KOPT-K1 (cell line): ENCODE measurements around the gene IL5RA.

ENCODE experiments used
- H3K27ac ChIP-seq: fragments of 200-600 bp; sonication (generic); 2 replicates; pipeline ENCODE4 v1.5.1; 2016; ENCODE audit warnings: antibody characterized with exemption, mild to moderate bottlenecking, low read depth, low read length; ENCODE audit not compliant: poor library complexity, severe bottlenecking
- H3K36me3 ChIP-seq: fragments of 200-600 bp; sonication (generic); 2 replicates; pipeline ENCODE4 v1.5.1; 2017; ENCODE audit warnings: antibody characterized with exemption, mild to moderate bottlenecking, low read length, moderate library complexity; ENCODE audit not compliant: insufficient read depth
- H3K9me3 ChIP-seq: fragments of 200-600 bp; sonication (generic); 2 replicates; pipeline ENCODE4 v1.5.1; 2017; ENCODE audit warnings: antibody characterized with exemption, low read length, mild to moderate bottlenecking; ENCODE audit not compliant: insufficient read depth, poor library complexity, severe bottlenecking

The IL5RA gene

DNA sequence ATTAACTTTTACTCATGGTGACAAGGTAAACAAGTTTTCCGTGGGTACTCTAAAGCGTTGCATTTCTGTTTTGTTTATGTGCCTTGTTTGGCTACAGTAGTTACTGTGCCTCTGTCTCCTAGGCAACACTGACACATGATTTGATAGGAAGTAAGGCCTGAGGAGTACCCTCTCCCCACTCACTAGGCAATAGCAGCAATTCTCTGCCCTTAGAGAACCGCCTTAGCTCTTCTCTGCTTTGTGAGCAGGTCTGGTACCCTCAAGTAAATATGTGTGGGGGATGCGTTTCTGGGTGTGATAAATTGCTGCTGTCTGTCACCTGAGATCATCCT is at the start of gene IL5RA:
Gene IL5RA, minus strand, starts transcription at position 76 of the 332 bp plus-strand sequence. CDS start 5,390 bp downstream, outside the sequence.
- H3K27ac ChIP-seq: no peak within 1 kb of the TSS
- no peaks in the 10 kb centered on the region for H3K36me3 ChIP-seq
- no peaks in the 10 kb centered on the region for H3K9me3 ChIP-seq

GRCh38 chr3:3157484-3157883 is 47.3 kb upstream of the IL5RA start:
- Histone ChIP-seq H3K9me3 (no peaks in the 10 kb centered on the region), H3K36me3 (peaks cover 100% of the 10 kb centered on the region), H3K27ac (no peak overlapping the region)

DNA sequence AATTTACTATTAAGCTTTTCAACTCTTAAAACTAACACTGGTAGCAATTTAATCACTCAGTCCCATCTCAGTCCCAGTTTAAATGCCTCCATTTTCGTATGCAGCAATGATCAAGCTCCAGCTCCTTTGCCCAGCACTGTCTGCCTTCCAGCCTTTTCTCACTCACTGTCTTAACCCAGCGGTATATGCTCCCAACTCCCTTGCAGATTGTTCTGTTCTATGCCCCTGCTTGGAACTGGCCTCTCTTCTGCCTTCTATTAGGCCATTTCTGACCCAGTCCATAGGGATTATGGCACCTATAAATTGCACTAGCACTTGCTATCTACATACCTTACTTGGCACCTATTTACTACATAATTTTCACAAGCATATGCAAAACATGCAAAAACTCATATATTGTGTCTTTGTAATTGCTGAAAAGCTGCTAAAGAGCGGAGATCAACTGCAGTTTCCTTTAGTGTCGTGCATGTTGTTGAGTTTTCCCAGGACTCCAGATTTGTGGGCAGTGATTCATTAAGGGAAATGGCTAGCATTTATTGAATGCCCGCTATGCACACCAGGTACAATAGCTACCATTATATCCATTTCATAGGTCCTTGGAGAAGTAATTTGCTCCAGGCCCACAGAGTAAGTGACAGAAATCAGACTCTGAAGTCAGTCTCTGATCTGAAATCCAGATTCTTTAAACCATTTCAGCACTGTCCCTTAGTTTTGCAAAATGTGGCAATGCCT is 44.9 kb upstream of the IL5RA start:
- H3K36me3 ChIP-seq: peaks cover 100% of the 10 kb centered on the region
- H3K9me3 ChIP-seq: no peaks in the 10 kb centered on the region
- no peak overlapping the region for H3K27ac ChIP-seq

- Histone ChIP-seq H3K27ac (no peak overlapping the region), H3K36me3 (peaks cover 99% of the 10 kb centered on the region), H3K9me3 (no peaks in the 10 kb centered on the region)
Observed at GRCh38 chr3:3151513-3151912, 41.3 kb upstream of the IL5RA start.

DNA sequence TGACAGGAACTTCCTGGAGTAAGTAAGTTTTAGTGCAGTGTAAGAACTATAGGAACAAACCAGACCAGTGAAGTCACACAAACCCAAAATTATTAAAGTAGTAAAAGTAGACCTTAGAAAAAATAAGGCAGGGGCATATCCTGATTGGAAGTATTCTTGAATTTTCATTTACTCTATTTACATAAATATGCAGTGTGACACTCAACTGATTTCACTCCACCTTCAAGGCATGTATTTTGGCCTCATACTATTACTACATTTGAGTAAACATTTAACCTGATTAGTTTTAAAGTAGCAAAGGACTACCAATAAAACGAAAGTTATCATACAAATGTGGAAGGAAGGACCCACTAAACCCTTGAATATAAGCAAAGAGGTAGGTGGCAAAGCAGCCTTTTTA is 39.4 kb upstream of the IL5RA start:
- Histone ChIP-seq H3K27ac (no peak overlapping the region), H3K36me3 (peaks cover 99% of the 10 kb centered on the region), H3K9me3 (no peaks in the 10 kb centered on the region)

DNA sequence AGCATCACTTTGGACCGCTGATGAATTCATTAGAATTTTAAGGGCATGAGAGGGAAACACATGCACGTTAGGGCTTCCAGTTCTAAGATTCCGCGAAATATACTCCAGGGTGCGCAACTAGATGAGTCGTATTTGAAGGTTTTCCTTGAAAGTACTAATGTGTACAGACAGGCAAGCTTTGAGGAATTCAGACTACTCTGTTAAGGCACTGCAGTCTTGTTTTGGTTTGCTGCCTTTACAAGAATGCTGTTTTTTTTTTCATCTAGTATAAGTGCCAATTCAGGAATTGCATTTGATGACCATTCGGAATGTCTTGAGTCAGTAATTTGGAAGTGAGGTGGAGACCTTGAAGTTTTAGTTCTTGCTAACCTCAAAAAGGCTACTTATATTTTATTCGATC is 35.7 kb upstream of the IL5RA start:
- H3K27ac ChIP-seq: no peak overlapping the region
- no peaks in the 10 kb centered on the region for H3K9me3 ChIP-seq
- peaks cover 99% of the 10 kb centered on the region for H3K36me3 ChIP-seq

DNA sequence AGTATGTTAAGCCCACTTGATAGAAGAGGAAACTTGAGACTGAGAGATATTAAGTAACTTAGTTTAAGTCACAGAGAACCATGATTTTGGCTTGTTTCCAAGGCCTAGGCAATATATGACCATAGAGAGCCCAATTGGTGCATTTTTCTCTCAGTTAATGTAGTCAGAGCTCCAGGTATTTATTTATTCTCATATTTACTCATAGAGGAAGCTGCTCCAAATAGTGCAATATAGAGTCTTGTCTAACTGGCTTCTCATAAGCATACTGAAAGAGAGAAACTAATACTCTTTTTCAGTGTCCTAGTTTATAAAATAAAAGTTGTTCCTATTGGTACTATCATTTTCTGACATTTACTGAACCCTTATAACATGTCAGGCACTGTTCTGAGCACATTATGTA is 31.8 kb upstream of the IL5RA start:
- peaks cover 100% of the 10 kb centered on the region for H3K36me3 ChIP-seq
- H3K27ac ChIP-seq: no peak overlapping the region
- no peaks in the 10 kb centered on the region for H3K9me3 ChIP-seq

DNA sequence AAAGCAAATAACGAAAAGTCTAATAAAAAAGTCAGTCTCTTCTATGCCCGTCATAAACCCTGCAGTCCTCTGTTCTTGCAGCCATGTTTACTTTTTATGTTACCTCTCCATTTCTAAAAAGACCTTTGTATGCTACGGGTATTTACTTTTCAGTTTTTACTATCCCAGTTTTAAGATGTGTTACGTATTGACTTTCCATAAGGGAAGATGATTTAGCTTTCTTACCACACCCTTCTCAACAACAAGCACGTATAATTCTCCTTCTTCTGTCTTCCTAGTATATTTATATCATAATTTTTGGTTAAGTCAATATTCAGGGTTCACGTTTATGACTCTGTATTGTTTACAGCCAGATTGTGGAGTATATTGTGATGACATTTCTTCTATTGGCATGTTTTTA is 27.4 kb upstream of the IL5RA start:
- H3K9me3 ChIP-seq: no peaks in the 10 kb centered on the region
- no peak overlapping the region for H3K27ac ChIP-seq
- peaks cover 100% of the 10 kb centered on the region for H3K36me3 ChIP-seq

DNA sequence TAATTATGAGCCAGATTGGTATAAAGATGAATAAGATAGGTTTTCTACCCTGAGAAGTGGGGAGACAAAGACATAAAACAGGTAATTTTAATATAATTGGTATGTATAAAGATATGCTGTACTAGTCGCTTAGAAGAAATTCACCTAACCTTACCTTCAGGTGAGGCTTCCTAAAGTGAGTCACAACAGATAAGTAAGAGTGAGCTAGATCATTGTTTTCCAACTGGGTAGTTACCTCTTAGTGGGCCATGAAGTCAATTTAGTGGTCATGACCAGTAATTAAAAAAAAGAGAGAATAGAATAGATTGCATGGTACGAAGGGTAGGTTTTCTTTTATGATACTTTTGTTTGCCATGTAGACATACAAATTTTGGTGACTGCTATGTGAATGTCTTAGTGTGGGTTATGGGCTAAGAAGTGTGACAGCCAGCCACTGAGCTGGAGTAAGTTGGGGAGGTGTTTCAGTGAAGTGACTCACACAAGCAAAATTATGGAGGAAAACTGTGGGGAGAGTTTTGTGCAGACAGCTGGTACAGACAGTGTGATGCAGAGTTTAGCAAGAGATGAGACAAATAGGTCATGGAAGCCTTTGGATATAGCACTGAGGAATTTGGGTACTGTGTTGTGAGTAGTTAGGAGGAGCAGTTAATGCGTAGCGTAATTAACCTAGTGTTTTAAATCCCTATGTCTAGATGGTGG is 24.7 kb upstream of the IL5RA start:
- Histone ChIP-seq H3K27ac (no peak overlapping the region), H3K36me3 (peaks cover 89% of the 10 kb centered on the region), H3K9me3 (no peaks in the 10 kb centered on the region)

GRCh38 chr3:3133500-3133899 is 23.3 kb upstream of the IL5RA start:
- Histone ChIP-seq H3K36me3 (peaks cover 89% of the 10 kb centered on the region), H3K9me3 (no peaks in the 10 kb centered on the region), H3K27ac (no peak overlapping the region)

- Histone ChIP-seq H3K9me3 (no peaks in the 10 kb centered on the region), H3K27ac (no peak overlapping the region), H3K36me3 (peaks cover 50% of the 10 kb centered on the region)
Observed at GRCh38 chr3:3129579-3129978, 19.4 kb upstream of the IL5RA start.

DNA sequence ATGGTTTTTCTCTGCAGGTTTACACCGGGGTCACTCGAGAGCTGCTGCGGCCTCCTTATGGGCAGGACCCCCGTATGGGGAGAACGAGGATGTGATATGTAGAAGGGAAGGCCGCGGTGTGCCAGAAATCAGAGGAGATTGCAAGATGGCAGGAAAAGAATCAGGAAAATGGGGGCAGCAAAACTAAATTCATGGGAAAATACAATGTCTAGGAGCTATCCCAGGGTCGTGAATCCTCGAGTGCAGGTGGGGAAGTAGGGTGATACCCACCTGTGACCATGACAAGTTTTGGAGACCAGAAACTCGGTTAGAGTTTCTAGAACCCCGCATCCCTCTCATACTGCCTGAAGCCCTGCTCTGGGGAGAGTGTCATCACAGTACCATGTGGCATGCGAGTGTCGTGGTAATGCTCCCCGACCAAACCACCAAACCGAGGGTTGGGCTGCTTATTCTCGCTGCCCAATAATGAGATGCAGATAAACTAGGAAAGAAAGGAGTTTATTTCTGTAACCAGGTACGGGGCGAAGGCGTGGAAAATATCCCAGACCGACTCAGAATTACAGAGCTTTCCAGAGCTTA is 17.3 kb upstream of the IL5RA start:
- H3K36me3 ChIP-seq: peaks cover 30% of the 10 kb centered on the region
- H3K27ac ChIP-seq: peak overlapping the region; percentile 92
- H3K9me3 ChIP-seq: no peaks in the 10 kb centered on the region

GRCh38 chr3:3126477-3127431 is 16.6 kb upstream of the IL5RA start, which contains the start of gene TRNT1:
TSS of gene TRNT1 (plus strand) at chr3:3126940. CDS start at chr3:3129041, 2,101 bp downstream.
- no peaks in the 10 kb centered on the region for H3K9me3 ChIP-seq
- H3K27ac ChIP-seq: peak within 1 kb of the TSS; percentile 92
- peaks cover 30% of the 10 kb centered on the region for H3K36me3 ChIP-seq

GRCh38 chr3:3125977-3126376 is 15.8 kb upstream of the IL5RA start:
- Histone ChIP-seq H3K36me3 (peaks cover 25% of the 10 kb centered on the region), H3K9me3 (no peaks in the 10 kb centered on the region), H3K27ac (peak overlapping the region; percentile 92)

GRCh38 chr3:3119393-3119851 is 9.2 kb upstream of the IL5RA start:
- H3K27ac ChIP-seq: no peak overlapping the region
- H3K9me3 ChIP-seq: no peaks in the 10 kb centered on the region
- H3K36me3 ChIP-seq: no peaks in the 10 kb centered on the region
